ENCODE data around the gene JUP. TPM values are rescaled to one million over a fixed set of nuclear protein-coding genes. Genes with fewer than 3 reads are reported as not detected.

JUP gene
- polyA plus RNA-seq, 1 of the 3 experiments (the other 2 are of a cell fraction): 13.0 TPM

- Histone ChIP-seq H3K9me3 (no peaks in the 10 kb centered on the region), H3K36me3 (replicated peaks in 1 of 2; ENCODE audit: control insufficient read depth in 1 of 2, insufficient read depth in 2 of 2, low read length in 1 of 2) (no peaks in the 10 kb centered on the region), H3K79me2 (ENCODE audit: insufficient read depth) (no peaks in the 10 kb centered on the region), H2AFZ (ENCODE audit: low read depth) (peak overlapping the region; percentile 85), H3K4me3 (ENCODE audit: low read depth in 2 of 2, low read length in 1 of 2) (no peak overlapping the region), H3K9me2 (no peaks in the 10 kb centered on the region), H3K27ac (ENCODE audit: low read depth in 2 of 2, low read length in 1 of 2) (no peak overlapping the region), H3K4me1 (ENCODE audit: control insufficient read depth in 1 of 2, insufficient read depth in 2 of 2, low read depth in 1 of 2, low read length in 1 of 2) (peaks cover 11 to 12% of the 10 kb centered on the region in 2 experiments; a peak in 3 of 4 replicates), H3F3A (replicated peaks; ENCODE audit: insufficient read depth) (no peaks in the 10 kb centered on the region), H3K27me3 (ENCODE audit: insufficient read depth) (no peaks in the 10 kb centered on the region), H3K4me2 (peak overlapping the region; percentile 37), H3K9ac (no peak overlapping the region), H4K20me1 (ENCODE audit: insufficient read depth) (no peaks in the 10 kb centered on the region)
- WGBS (ENCODE audit: low lambda C conversion rate): 48% methylated on average over 20 of the region's 22 CpGs
- DNase-seq: peak; percentile 19
- CTCF ChIA-PET: interaction anchor here (1.0 to 20.2 kb wide), 4 partner anchors 9 to 56 kb away, joined by 3 to 405 read pairs (median 10); partner anchors contain the start of genes HAP1 and P3H4
- no peak for TF ChIP-seq TCF12 (IDR thresholded peaks at IDR 0.05)
- TF ChIP-seq CTCF (IDR thresholded peaks at IDR 0.05): no peak
- POLR2A ChIA-PET: no interaction called here
Measured at GRCh38 chr17:41792845-41793783, 6.6 kb upstream of the JUP start.

- no peak for DNase-seq
- Histone ChIP-seq H3F3A (replicated peaks; ENCODE audit: insufficient read depth) (peaks cover 4% of the 10 kb centered on the region), H3K9ac (no peak overlapping the region), H3K4me2 (peak overlapping the region; percentile 25; the same call in 1 of the 2 replicates), H3K9me3 (no peaks in the 10 kb centered on the region), H3K4me1 (ENCODE audit: control insufficient read depth in 1 of 2, insufficient read depth in 2 of 2, low read depth in 1 of 2, low read length in 1 of 2) (peaks cover 10 to 30% of the 10 kb centered on the region in 2 experiments; a peak in 2 of 4 replicates), H3K4me3 (ENCODE audit: low read depth in 2 of 2, low read length in 1 of 2) (no peak overlapping the region; a peak in 1 of 4 replicates), H3K79me2 (ENCODE audit: insufficient read depth) (no peaks in the 10 kb centered on the region), H3K9me2 (no peaks in the 10 kb centered on the region), H3K27me3 (ENCODE audit: insufficient read depth) (no peaks in the 10 kb centered on the region), H3K36me3 (replicated peaks in 1 of 2; ENCODE audit: control insufficient read depth in 1 of 2, insufficient read depth in 2 of 2, low read length in 1 of 2) (no peaks in the 10 kb centered on the region), H3K27ac (ENCODE audit: low read depth in 2 of 2, low read length in 1 of 2) (no peak overlapping the region), H2AFZ (ENCODE audit: low read depth) (no peak overlapping the region), H4K20me1 (ENCODE audit: insufficient read depth) (no peaks in the 10 kb centered on the region)
- 29% methylated on average over 4 of the region's 4 CpGs for WGBS (ENCODE audit: low lambda C conversion rate)
- POLR2A ChIA-PET: interaction anchor here (0.6 to 1.9 kb wide), 10 partner anchors 9 to 99 kb away, joined by 3 to 10 read pairs (median 4); partner anchors contain the start of gene HAP1
- TF ChIP-seq FOXM1 (IDR thresholded peaks at IDR 0.05; ENCODE audit: low read depth): no peak
- TF ChIP-seq RXRA (IDR thresholded peaks at IDR 0.05; ENCODE audit: borderline replicate concordance, low read depth): no peak
- TF ChIP-seq ZBTB33 (IDR thresholded peaks at IDR 0.05; ENCODE audit: borderline replicate concordance, low read depth): no peak
- no peak for TF ChIP-seq RFX5 (IDR thresholded peaks at IDR 0.05; ENCODE audit: low read length)
- TF ChIP-seq USF2 (IDR thresholded peaks at IDR 0.05; ENCODE audit: borderline replicate concordance, low read depth, low read length): no peak
- no peak for TF ChIP-seq JUND (IDR thresholded peaks at IDR 0.05)
- CTCF ChIA-PET: interaction anchor here (0.7 to 4.4 kb wide), 27 partner anchors 9 to 186 kb away, joined by 3 to 45 read pairs (median 6); partner anchors contain the start of genes FKBP10, GAST and P3H4
Measured at GRCh38 chr17:41787021-41787418, 509 bp upstream of the JUP start.
